RWPE2 (cell line): ENCODE results near the gene TRAPPC8.

Source experiments
- ATAC-seq: fragments of 200-7000 bp; cut with Tn5 transposase; 3 replicates; pipeline ENCODE4 v1.9.1; 2021; ENCODE audit warnings: low read depth
- DNase-seq: peaks from one replicate; pipeline ENCODE4 v3.0.0-alpha.2; 2020; ENCODE audit warnings: low spot score
- H3K27ac ChIP-seq: fragments of 450-650 bp; 2 replicates; pipeline ENCODE4 v1.5.1; 2017; ENCODE audit warnings: mild to moderate bottlenecking; ENCODE audit not compliant: poor library complexity, severe bottlenecking
- H3K27me3 ChIP-seq: fragments of 250-450 bp; sonication (Bioruptor Pico); 2 replicates; pipeline ENCODE4 v1.5.1; 2021; ENCODE audit warnings: mild to moderate bottlenecking, moderate library complexity; ENCODE audit not compliant: insufficient read depth, poor library complexity, severe bottlenecking
- H3K36me3 ChIP-seq: fragments of 250-450 bp; sonication (Bioruptor Pico); 2 replicates; pipeline ENCODE4 v1.5.1; 2020; ENCODE audit warnings: low read depth, mild to moderate bottlenecking, moderate library complexity
- H3K4me1 ChIP-seq: fragments of 250-450 bp; sonication (Bioruptor Pico); 2 replicates; pipeline ENCODE4 v1.5.1; 2021; ENCODE audit warnings: mild to moderate bottlenecking, moderate library complexity; ENCODE audit not compliant: insufficient read depth, poor library complexity, severe bottlenecking
- H3K4me3 ChIP-seq: fragments of 250-450 bp; sonication (Bioruptor Pico); 2 replicates; pipeline ENCODE4 v1.5.1; 2021; ENCODE audit warnings: mild to moderate bottlenecking, moderate library complexity; ENCODE audit not compliant: severe bottlenecking
- H3K9me3 ChIP-seq: fragments of 250-450 bp; sonication (Bioruptor Pico); 2 replicates; pipeline ENCODE4 v1.5.1; 2021; ENCODE audit warnings: mild to moderate bottlenecking, moderate library complexity; ENCODE audit not compliant: severe bottlenecking
- TF ChIP-seq, protein P1 (sequence below): fragments of 450-650 bp; IDR thresholded peaks from one replicate; pipeline ENCODE4 v1.5.1; 2017; ENCODE audit warnings: mild to moderate bottlenecking, moderate library complexity; ENCODE audit not compliant: poor library complexity, severe bottlenecking

TRAPPC8 gene

DNA sequence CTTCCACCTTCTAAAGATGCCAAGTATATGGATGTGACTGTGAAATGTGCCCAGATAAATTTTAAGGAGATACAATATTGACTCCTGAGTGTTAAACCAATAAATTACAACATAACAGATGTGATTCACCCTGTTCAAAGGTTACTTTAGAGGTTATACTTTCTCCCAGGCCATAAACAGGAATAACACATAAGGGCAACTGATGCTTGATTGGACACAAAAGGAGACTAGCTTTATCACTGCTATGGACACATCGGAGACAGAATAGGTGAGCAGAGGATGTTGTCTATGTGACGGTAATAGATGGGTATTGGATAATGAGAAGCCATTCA lies 150.4 kb downstream of the TRAPPC8 start:
- Histone ChIP-seq H3K9me3 (no peaks in the 10 kb centered on the region), H3K27me3 (no peaks in the 10 kb centered on the region), H3K4me1 (no peaks in the 10 kb centered on the region), H3K36me3 (no peaks in the 10 kb centered on the region), H3K4me3 (no peak overlapping the region), H3K27ac (no peak overlapping the region)
- DNase-seq (no peak), ATAC-seq (no peak)
- TF ChIP-seq, protein P1, sequence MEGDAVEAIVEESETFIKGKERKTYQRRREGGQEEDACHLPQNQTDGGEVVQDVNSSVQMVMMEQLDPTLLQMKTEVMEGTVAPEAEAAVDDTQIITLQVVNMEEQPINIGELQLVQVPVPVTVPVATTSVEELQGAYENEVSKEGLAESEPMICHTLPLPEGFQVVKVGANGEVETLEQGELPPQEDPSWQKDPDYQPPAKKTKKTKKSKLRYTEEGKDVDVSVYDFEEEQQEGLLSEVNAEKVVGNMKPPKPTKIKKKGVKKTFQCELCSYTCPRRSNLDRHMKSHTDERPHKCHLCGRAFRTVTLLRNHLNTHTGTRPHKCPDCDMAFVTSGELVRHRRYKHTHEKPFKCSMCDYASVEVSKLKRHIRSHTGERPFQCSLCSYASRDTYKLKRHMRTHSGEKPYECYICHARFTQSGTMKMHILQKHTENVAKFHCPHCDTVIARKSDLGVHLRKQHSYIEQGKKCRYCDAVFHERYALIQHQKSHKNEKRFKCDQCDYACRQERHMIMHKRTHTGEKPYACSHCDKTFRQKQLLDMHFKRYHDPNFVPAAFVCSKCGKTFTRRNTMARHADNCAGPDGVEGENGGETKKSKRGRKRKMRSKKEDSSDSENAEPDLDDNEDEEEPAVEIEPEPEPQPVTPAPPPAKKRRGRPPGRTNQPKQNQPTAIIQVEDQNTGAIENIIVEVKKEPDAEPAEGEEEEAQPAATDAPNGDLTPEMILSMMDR: no peak

GRCh38 chr18:31791817-31792579 lies 150.9 kb downstream of the TRAPPC8 start:
- H3K9me3 ChIP-seq: no peaks in the 10 kb centered on the region
- DNase-seq (no peak), ATAC-seq (no peak)
- H3K4me3 ChIP-seq: no peak overlapping the region
- no peaks in the 10 kb centered on the region for H3K4me1 ChIP-seq
- H3K27me3 ChIP-seq: no peaks in the 10 kb centered on the region
- no peak overlapping the region for H3K27ac ChIP-seq
- TF ChIP-seq, protein P1: no peak
- no peaks in the 10 kb centered on the region for H3K36me3 ChIP-seq

DNA sequence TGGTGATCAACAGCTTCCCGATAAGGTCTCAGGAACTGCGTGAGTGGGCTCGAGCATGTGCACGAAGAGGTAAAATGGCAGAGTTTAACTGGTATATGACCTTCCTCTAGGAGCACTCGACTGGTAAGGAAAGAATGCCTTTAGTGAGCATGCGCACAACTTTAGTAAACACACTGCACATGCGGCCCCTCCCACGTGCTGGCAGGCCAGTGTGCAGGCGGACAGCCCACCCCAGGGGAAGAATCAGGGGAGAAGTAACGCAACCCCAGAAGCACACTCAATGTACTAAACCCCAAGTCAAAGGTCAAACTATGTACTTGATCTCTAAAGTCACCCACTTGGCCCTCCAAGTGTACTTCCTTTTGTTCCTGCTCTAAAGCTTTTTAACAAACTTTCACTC lies 153.5 kb downstream of the TRAPPC8 start:
- Histone ChIP-seq H3K9me3 (no peaks in the 10 kb centered on the region), H3K27ac (no peak overlapping the region), H3K27me3 (no peaks in the 10 kb centered on the region), H3K36me3 (no peaks in the 10 kb centered on the region), H3K4me3 (no peak overlapping the region), H3K4me1 (no peaks in the 10 kb centered on the region)
- TF ChIP-seq, protein P1: no peak
- no peak for DNase-seq
- ATAC-seq: no peak

- DNase-seq (no peak), ATAC-seq (no peak)
- Histone ChIP-seq H3K9me3 (peaks cover under 1% of the 10 kb centered on the region), H3K4me1 (no peaks in the 10 kb centered on the region), H3K27ac (no peak overlapping the region), H3K27me3 (no peaks in the 10 kb centered on the region), H3K4me3 (no peak overlapping the region), H3K36me3 (no peaks in the 10 kb centered on the region)
- TF ChIP-seq, protein P1: no peak
Observed at GRCh38 chr18:31783059-31783458, 159.9 kb downstream of the TRAPPC8 start.
